Measurements from ENCODE around the gene SH3PXD2A.

GRCh38 chr10:103856797-103857170 is 1.4 kb upstream of the SH3PXD2A start:
- TF ChIP-seq, protein P1, sequence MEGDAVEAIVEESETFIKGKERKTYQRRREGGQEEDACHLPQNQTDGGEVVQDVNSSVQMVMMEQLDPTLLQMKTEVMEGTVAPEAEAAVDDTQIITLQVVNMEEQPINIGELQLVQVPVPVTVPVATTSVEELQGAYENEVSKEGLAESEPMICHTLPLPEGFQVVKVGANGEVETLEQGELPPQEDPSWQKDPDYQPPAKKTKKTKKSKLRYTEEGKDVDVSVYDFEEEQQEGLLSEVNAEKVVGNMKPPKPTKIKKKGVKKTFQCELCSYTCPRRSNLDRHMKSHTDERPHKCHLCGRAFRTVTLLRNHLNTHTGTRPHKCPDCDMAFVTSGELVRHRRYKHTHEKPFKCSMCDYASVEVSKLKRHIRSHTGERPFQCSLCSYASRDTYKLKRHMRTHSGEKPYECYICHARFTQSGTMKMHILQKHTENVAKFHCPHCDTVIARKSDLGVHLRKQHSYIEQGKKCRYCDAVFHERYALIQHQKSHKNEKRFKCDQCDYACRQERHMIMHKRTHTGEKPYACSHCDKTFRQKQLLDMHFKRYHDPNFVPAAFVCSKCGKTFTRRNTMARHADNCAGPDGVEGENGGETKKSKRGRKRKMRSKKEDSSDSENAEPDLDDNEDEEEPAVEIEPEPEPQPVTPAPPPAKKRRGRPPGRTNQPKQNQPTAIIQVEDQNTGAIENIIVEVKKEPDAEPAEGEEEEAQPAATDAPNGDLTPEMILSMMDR (IDR thresholded peaks at IDR 0.05), result no peak
- no peak for TF ChIP-seq POLR2A (IDR thresholded peaks at IDR 0.05)

Measured in adrenal gland (tissue), 5 donors.